Neural cell (in vitro differentiated cells): ENCODE measurements around the gene SH3PXD2B.

Source experiments
- CTCF ChIP-seq: fragments of 450-650 bp; IDR thresholded peaks from 2 replicates; pipeline ENCODE4 v1.5.1; 2014; ENCODE audit warnings: antibody characterized with exemption, mild to moderate bottlenecking, moderate library complexity; ENCODE audit not compliant: poor library complexity, severe bottlenecking
- EP300 ChIP-seq: fragments of 450-650 bp; conservative IDR thresholded peaks from 2 replicates; pipeline ENCODE4 v1.6.1; 2014; ENCODE audit warnings: antibody characterized with exemption, mild to moderate bottlenecking, moderate library complexity; ENCODE audit not compliant: poor library complexity, severe bottlenecking
- EZH2 ChIP-seq: fragments of 200-600, 300-800 bp; shearing (Covaris generic), sonication (generic); IDR thresholded peaks from 2 replicates; pipeline ENCODE4 v1.6.1; 2014; ENCODE audit warnings: antibody characterized with exemption, low read length, borderline replicate concordance, mild to moderate bottlenecking; ENCODE audit not compliant: insufficient read depth, poor library complexity, severe bottlenecking
- MXI1 ChIP-seq: fragments of 450-650 bp; conservative IDR thresholded peaks from 2 replicates; pipeline ENCODE4 v1.6.1; 2014; ENCODE audit warnings: antibody characterized with exemption, mild to moderate bottlenecking; ENCODE audit not compliant: poor library complexity, severe bottlenecking
- POLR2AphosphoS5 ChIP-seq: IDR thresholded peaks from 2 replicates; pipeline ENCODE4 v1.6.1; 2012
- RAD21 ChIP-seq: fragments of 450-650 bp; conservative IDR thresholded peaks from 2 replicates; pipeline ENCODE4 v1.6.1; 2014; ENCODE audit warnings: antibody characterized with exemption, mild to moderate bottlenecking, moderate library complexity
- REST ChIP-seq: IDR thresholded peaks from 2 replicates; pipeline ENCODE4 v1.6.1; 2012; ENCODE audit warnings: borderline replicate concordance
- SMC3 ChIP-seq: fragments of 450-650 bp; conservative IDR thresholded peaks from 2 replicates; pipeline ENCODE4 v1.6.1; 2014; ENCODE audit warnings: antibody characterized with exemption, mild to moderate bottlenecking, moderate library complexity; ENCODE audit not compliant: poor library complexity
- TAF1 ChIP-seq: IDR thresholded peaks from 2 replicates; pipeline ENCODE4 v1.6.1; 2012; ENCODE audit warnings: low read depth

GRCh38 chr5:172453986-172454357 is 353 bp downstream of the SH3PXD2B start:
- TF ChIP-seq EP300 = no peak
- no peak for TF ChIP-seq CTCF
- TF ChIP-seq REST = no peak
- TF ChIP-seq MXI1 = peak; percentile 80
- TF ChIP-seq RAD21 = peak; percentile 10
- peak; percentile 19 for TF ChIP-seq POLR2AphosphoS5
- TF ChIP-seq SMC3 = no peak
- no peak for TF ChIP-seq EZH2
- no peak for TF ChIP-seq TAF1
